Heart left ventricle (tissue), 13 donors: ENCODE data around the gene MVK.

Experiments
- CTCF ChIP-seq, 12 donors: fragments of 200-600 bp; sonication (generic) in 4 of 12; IDR thresholded peaks; one replicate each; pipeline versions ENCODE4 v1.5.0 to v1.8.0; 2018 to 2022; ENCODE audit warnings: antibody characterized with exemption in 12 of 12, mild to moderate bottlenecking in 5 of 12
- POLR2A ChIP-seq, 2 donors: fragments of 450-650 bp; IDR thresholded peaks; one replicate each; pipeline ENCODE4 v1.6.1; 2017; ENCODE audit warnings: antibody characterized with exemption in 2 of 2, mild to moderate bottlenecking in 2 of 2, moderate library complexity in 2 of 2
- donor health status: ischemic (EF 13 %, LVEDD 7.1; RV severe dilation, severe dysfunction).
- donor health status: DM: no; HTN: yes; CAD: no.
- donor health status: DM: no; HTN: no; CAD: no.
- donor health status: ischemic (EF 25% LVEDD 6.9; RV normal size, moderate dysfunction).
- donor health status: ischemic (EF 25% LVEDD 5.7; RV mildly dilated, moderate dysfunction).
- donor health status: ischemic (EF 35%, LVEDD 5.7; RV mildly dilated, moderate dysfunction).
- donor health status: nonischemic (EF 11% LVEDD 7.7; RV severe dilation, severe dysfunction).
- donor health status: DM: yes; HTN: yes; CAD: no.
- donor health status: PGD.
- donor health status: ischemic (EF 29% LVEDD 5.4; RV normal size, mild dysfunction).
- donor health status: nonischemic (EF 23%, LVEDD 6.1; RV moderate dilation, normal function).

DNA sequence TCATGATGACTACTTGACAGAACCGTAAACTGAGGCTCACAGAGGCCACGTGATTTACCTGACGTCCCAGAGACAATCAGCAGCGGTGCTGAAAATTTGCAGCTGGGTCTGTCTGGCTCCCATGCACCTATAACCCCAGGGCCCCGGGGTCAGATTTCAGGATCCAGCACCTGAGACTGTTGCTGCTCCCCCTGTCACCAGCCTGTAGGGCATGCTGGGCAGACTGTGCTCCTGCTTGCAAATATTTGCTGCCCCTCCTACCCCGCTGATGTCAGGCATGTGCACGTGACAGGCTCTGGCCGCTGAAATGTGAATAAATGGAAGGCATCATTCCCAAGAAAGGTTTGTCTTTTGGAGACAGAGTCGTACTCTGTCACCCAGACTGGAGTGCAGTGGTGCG, 6.3 kb upstream of the MVK start:
- TF ChIP-seq POLR2A (IDR thresholded peaks at IDR 0.05) = no peak
- no peak for TF ChIP-seq CTCF (IDR thresholded peaks at IDR 0.05)
